ENCODE results near the gene AHCYL1.
"Not testable (repeated sequence)": the region's sequence is repeated elsewhere in the genome, so short reads cannot be mapped to it uniquely, and the experiment has no call there.

Gene AHCYL1

DNA sequence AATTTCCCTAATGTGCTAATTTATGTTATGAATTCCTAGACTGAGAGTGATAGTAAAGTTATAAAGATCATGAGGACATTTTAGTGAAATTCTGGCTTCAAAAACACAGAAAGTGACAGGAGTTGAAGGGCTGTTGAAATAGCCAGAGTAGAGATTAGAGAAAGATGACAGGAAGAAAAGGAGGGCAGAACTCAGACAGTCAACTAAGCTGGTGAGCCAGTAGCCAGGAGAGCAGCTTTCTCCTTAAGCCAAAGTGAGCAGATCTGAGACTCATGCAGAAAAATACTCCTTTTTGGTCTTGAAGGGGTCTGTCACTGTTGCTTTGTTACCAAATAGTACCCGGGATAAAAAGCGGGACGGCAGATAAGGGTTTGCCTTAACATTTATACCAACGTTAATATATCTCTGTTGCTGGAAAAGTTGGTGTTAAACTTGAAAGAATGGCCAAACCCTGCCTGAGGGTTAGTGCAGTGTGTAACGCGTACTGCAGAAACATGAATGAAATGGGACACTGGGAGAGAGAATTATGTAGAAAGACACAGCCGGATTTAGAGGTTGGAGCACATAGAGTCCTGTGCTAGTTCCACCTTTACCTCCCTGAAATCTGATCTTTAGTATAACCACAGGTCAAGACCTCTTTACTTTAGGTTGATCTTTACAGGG is 12.8 kb downstream of the AHCYL1 start:
- no peak for DNase-seq (ENCODE audit: low read depth in 2 of 3, low spot score in 2 of 3)

DNA sequence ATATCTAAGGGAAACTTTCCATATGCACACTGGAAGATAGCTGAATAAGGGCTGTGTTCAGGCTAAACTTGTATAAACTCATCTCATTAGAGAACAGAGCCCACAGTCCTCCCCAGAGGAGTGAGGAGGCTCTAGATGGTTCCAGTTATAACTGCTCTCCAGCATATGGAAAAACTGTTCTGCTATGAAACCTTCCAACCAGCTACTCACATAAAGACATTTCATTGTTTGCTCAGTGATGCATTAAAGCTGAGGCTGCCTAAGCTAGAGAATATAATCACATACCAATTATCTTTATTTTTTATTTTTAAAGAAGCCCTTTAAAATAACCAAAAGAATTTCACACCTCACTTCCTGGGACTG is 13.3 kb downstream of the AHCYL1 start:
- no peak for DNase-seq (ENCODE audit: low read depth in 2 of 3, low spot score in 2 of 3)

DNA sequence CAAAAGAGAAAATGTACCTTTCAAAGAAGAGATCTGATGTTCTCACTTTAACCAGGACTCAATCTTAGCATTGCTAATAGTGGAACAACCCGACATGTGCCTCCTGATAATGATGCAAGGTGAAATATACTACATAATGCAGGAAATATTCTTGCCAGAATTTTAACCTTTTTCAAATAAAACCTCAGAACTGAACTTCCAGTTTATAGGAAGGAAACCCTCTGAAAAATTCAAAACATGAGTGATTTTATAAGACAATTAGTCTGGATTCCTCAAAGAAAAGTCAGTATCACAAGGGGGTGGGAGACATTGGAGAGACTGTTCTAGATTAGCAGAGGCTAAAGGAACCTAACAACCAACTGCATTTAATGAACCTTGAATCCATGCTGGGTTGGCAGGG is 18.1 kb downstream of the AHCYL1 start:
- DNase-seq (ENCODE audit: low read depth in 2 of 3, low spot score in 2 of 3), result no peak

DNA sequence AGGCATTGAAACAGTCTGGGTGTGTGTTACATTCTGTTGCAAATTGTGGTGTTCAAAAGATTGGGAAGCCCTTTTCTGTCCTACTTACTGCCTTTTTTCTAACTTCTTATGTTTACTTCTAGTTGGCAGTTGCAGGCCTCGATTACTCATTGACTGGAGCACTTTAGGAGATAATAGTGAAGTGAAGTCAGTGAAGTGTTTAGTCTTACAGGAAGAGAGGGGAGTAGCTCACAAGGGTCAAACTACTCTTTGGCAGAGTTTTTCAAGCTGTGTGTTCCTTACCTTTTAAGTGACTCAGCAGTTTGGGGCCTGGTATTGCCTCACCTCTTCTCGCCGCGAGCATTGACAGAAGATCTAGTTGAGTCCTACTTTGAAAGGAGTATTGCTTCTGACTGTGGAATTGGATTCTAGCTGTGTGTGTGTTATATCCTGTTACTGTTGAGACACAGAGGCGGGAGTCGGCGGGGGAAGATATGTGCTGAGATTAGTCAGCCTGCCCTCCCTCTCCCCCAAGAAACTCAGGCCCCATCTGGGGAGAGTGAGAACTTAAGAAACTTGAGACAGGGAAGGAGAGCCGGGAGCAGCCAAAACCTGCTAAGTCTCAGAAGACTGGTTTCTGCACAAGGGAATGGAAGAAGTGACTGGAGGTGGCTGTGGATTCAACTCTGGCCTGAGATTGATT is 19.3 kb downstream of the AHCYL1 start:
- no peak for DNase-seq (ENCODE audit: low read depth in 2 of 3, low spot score in 2 of 3)

- no peak for DNase-seq (ENCODE audit: low read depth in 2 of 3, low spot score in 2 of 3)
Observed at GRCh38 chr1:110004583-110004982, 20.0 kb downstream of the AHCYL1 start.

DNA sequence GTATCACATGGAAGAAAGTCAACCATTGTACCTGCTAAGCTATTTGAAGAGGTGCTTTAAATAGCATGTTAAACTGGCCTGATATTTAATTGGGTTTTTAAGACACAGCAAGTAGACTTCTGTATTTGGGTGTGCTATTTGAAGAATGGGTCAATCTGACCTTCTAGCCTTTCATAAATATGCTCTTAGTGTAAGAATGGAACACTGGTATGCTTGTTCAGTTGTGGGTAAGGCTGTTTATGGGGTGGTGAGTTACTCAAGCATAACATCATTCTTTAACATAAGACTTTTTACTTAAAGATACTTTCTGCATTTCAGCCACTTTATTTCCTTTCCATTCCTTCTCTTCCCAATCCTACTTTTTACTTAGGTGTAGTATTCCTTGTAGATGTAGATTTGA is 21.4 kb downstream of the AHCYL1 start:
- DNase-seq (ENCODE audit: low read depth in 2 of 3, low spot score in 2 of 3), result no peak

GRCh38 chr1:110006516-110006915 is 22.0 kb downstream of the AHCYL1 start:
- no peak for DNase-seq (ENCODE audit: low read depth in 2 of 3, low spot score in 2 of 3)

- DNase-seq (ENCODE audit: low read depth in 2 of 3, low spot score in 2 of 3), result no peak
Observed at GRCh38 chr1:110007046-110007830, 22.7 kb downstream of the AHCYL1 start.

DNA sequence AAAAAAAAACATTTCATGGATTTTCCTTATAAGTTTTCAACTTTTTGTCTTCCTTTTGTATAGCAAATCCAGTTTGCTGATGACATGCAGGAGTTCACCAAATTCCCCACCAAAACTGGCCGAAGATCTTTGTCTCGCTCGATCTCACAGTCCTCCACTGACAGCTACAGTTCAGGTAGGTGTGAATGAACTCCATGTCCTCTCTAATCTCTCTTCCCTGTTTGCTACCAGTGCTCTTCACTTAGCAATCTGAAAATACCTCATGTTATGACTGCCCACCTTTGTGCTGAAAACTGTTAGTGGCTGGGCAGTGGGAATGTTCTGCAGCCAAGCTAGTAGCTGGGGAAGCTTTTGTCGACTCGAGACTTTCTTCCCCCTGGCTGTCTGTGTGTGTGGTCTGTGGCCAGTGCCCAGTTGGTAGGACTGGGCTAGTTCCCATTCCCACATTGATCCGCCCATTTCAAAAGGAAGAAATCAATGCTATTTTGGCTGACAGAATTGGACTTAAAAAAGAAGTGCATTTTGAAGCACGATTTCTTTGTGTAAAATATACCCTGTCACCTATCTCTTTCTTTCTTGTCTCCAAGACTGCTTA is 24.5 kb downstream of the AHCYL1 start:
- DNase-seq (ENCODE audit: low read depth in 2 of 3, low spot score in 2 of 3), result no peak

DNA sequence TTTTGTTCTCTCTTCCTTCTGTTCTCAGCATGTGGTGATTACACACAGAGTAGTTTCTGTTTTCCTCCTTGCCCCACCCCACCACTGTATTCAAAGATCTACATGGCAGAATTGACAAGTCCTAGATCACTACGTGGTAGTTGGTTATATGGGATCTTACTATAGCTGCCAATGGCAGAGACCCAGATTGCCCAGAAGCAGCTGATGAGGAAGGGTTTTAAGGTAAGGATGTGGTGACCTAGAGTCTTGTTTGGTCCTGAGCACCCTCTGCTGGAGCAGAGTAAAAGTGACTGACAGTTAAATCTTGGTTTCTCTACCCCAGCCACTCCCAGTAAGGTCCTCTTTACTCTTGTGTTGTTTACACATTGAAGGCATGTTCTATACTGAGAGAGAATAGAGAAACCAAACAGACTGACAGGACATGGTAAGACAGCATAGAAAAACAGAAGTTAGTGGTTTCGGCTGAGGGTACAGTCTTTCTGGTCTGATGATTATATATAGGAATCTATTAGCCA is 27.0 kb downstream of the AHCYL1 start:
- no peak for DNase-seq (ENCODE audit: low read depth in 2 of 3, low spot score in 2 of 3)

- no peak for DNase-seq (ENCODE audit: low read depth in 2 of 3, low spot score in 2 of 3)
Observed at GRCh38 chr1:110012100-110012780, 27.7 kb downstream of the AHCYL1 start.

DNA sequence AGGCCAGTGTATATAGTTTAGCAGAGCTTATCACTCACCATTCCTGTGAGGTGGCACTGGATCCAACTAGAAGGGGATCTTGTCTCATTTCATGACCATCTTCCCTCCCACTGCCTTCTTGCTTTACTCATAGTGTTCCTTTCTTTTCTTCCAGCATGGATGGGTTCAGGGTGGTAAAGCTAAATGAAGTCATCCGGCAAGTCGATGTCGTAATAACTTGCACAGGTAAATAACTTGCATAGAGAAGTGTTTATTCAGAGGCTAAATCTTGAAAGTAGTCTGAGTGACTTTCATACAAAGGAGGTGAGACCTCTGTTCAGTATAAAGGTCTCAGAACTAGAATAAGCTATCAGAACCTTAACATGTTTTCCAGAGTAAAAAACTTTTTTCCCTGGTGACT is 33.2 kb downstream of the AHCYL1 start:
- no peak for DNase-seq (ENCODE audit: low read depth in 2 of 3, low spot score in 2 of 3)

DNA sequence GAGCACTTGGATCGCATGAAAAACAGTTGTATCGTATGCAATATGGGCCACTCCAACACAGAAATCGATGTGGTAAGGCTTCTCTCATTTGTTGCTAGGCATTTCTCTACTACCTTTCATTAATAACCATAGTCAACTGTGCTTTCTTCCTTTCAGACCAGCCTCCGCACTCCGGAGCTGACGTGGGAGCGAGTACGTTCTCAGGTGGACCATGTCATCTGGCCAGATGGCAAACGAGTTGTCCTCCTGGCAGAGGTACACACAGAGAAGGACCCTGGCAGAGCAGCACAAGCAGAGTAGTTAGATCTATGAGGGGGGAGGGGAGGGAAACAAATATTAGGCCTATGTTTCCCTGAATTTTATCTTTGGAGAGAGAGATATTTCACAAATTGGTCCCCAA is 33.8 kb downstream of the AHCYL1 start:
- no peak for DNase-seq (ENCODE audit: low read depth in 2 of 3, low spot score in 2 of 3)

DNA sequence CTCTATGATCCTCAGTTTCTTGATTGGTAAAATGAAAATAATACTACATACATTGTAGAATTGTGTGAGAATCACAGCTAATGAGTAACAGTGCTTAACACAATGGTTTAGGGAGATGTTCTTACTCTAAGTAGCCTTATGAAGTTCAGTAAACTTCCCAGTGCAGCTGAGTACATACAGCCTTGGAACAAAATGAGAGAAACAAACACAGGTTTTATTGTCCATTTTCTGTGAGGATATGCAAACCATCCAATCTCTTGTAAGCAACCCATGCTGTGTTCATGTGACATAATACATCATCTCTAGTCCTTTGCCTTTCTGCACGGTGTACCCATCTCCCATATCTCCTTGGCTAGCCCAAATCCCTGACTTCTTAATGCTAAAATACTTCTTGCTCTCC is 35.2 kb downstream of the AHCYL1 start:
- no peak for DNase-seq (ENCODE audit: low read depth in 2 of 3, low spot score in 2 of 3)

DNA sequence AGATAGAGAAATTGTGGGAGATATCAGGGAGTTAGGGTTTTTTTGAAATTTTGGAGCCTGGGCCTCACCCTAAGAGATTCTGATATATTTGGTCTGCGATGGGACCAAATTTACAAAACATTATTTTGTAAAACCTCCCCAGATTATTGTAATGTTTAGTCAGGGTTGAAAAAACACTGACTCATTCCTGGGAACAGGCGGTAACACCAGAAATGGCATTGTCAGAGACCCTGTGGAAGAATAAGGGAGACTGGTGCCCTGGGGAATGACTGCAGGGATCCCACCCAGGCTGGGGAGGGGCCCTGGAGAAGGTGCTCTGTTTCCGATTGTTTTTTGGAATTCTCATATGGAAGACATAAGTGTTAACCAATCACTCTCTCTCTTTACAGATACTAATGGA is 36.7 kb downstream of the AHCYL1 start:
- DNase-seq (ENCODE audit: low read depth in 2 of 3, low spot score in 2 of 3), result no peak

GRCh38 chr1:110024613-110025012 is 40.0 kb downstream of the AHCYL1 start:
- no peak for DNase-seq (ENCODE audit: low read depth in 2 of 3, low spot score in 2 of 3)

- not testable (repeated sequence) for DNase-seq (ENCODE audit: low read depth in 2 of 3, low spot score in 2 of 3)
Observed at GRCh38 chr1:110030687-110031086, 46.1 kb downstream of the AHCYL1 start.

DNA sequence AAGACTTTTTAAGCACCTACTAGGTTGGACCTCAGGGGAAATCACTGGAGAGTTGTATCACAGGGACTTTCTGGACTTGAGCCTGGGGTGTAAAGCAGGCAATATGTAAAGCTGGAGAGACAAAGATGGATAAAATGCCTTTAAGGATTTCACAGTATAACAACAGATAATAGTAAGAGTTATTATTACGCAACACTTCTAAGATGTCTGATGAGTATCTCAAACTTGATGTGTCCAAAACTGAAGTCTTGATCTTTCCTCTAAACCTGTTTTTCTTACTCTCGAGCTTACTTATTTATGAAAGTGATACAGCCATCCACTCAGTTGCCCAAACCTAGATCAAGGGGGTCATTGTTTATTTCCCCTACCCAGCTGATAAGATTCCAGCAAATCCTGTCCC is 47.8 kb downstream of the AHCYL1 start:
- DNase-seq (ENCODE audit: low read depth in 2 of 3, low spot score in 2 of 3), result no peak

DNA sequence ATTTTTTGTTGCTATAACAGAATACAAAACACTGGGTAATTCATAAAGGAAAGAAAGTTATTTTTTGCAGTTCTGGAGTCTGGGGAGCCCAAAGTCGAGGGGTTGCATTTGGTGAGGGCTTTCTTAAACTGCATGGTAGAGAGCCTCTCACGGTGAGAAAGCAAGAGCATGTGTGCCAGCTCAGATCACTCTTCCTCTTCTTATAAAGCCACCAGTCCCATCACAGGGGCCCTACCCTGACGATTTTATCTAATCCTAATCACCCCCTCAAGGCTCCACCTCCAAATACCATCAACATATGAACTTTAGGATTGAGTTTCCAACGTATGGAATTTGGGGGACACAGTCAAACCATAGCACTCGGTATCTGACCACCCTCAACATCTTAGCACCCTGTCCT is 48.9 kb downstream of the AHCYL1 start:
- DNase-seq (ENCODE audit: low read depth in 2 of 3, low spot score in 2 of 3), result no peak

DNA sequence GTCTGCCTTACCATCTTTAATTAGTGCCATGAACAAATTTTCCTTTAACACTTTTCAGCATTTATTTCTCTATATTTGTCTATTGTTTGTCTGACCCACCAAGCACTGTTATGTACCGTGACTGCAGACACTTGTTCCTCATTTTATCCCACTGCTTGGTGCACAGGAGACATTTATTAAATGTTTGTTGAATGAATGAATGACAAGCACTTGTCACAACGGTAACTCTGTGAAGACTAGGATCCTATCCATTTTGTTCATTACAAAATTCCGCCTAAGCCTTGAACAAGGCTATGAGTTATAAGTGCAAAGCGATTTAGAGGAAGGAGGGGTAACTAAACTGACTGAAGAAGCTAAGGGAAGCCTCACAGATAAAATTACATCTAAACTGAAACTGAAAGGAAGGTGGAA is 49.5 kb downstream of the AHCYL1 start:
- DNase-seq (ENCODE audit: low read depth in 2 of 3, low spot score in 2 of 3), result no peak

Measured in activated CD8-positive, alpha-beta memory T cell treated with anti-CD3 and anti-CD28 coated beads for 48 hours (primary cell).